Immature natural killer cell (primary cell): Measurements from ENCODE around the gene TSC2. TPM values are rescaled to one million over a fixed set of nuclear protein-coding genes. Genes with fewer than 3 reads are reported as not detected.
"Not testable (repeated sequence)": the region's sequence is repeated elsewhere in the genome, so short reads cannot be mapped to it uniquely, and the experiment has no call there.

Experiments used
- DNase-seq, 3 donors: peaks; one replicate each; pipeline ENCODE4 v3.0.0; 2022; ENCODE audit warnings: mixed read lengths in 1 of 3
- H3K27ac Mint-ChIP-seq, 6 donors: one replicate each; pipeline ENCODE4 v1.8.0; 2020; ENCODE audit warnings: mixed read lengths in 6 of 6, mild to moderate bottlenecking in 5 of 6, inconsistent platforms in 4 of 6, moderate library complexity in 3 of 6
- H3K27me3 Mint-ChIP-seq, 3 donors: one replicate each; pipeline ENCODE4 v1.8.0; 2020 to 2021; ENCODE audit warnings: low read depth in 3 of 3, mild to moderate bottlenecking in 3 of 3, mixed read lengths in 3 of 3, moderate library complexity in 3 of 3, inconsistent platforms in 1 of 3
- H3K36me3 Mint-ChIP-seq, 3 donors: one replicate each; pipeline ENCODE4 v1.8.0; 2020; ENCODE audit warnings: mixed read lengths in 3 of 3, inconsistent platforms in 2 of 3, mild to moderate bottlenecking in 2 of 3
- H3K4me1 Mint-ChIP-seq, 2 donors: one replicate each; pipeline ENCODE4 v1.8.0; 2020; ENCODE audit warnings: inconsistent platforms in 2 of 2, mild to moderate bottlenecking in 2 of 2, mixed read lengths in 2 of 2, moderate library complexity in 1 of 2
- H3K4me3 Mint-ChIP-seq, 5 donors: one replicate each; pipeline ENCODE4 v1.8.0; 2020; ENCODE audit warnings: mild to moderate bottlenecking in 5 of 5, mixed read lengths in 5 of 5, inconsistent platforms in 3 of 5, moderate library complexity in 3 of 5
- H3K9me3 Mint-ChIP-seq, 6 donors: one replicate each; pipeline ENCODE4 v1.8.0; 2020; ENCODE audit warnings: mild to moderate bottlenecking in 6 of 6, mixed read lengths in 6 of 6, inconsistent platforms in 4 of 6, moderate library complexity in 3 of 6
- polyA plus RNA-seq, 3 donors: library from polyadenylated mRNA; unstranded; fragments of 300-500 nt; fragmentation: Illumina TruSeq; gene quantifications; one replicate each; pipeline ENCODE4 v1.2.3, GENCODE V29; 2021

TSC2 gene
- polyA plus RNA-seq, 3 donors from 2014 or later, result 18.0 to 50.1 (median 29.1) TPM

DNA sequence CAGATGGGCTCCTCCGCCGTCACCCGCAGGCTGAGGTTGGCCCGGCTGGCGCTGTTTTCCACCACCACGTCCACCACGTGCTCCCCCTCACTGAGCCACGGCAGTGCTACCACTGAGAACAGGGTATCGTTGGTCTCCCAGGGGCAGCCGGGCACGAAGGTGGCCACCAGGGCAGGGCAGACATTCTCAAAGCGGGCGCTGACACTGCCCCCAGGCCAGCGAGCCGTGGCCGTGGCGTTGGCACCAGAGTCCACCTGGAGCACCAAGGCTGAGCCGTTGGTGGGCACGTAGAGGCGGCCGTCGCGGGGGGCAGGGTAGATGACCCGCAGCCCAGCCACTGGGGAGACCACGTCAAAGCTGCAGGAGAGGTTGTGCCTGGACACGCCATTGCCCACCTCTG lies 66.4 kb downstream of the TSC2 start:
- H3K4me3 Mint-ChIP-seq, H3K36me3 Mint-ChIP-seq, H3K27me3 Mint-ChIP-seq, DNase-seq, H3K9me3 Mint-ChIP-seq, H3K4me1 Mint-ChIP-seq, H3K27ac Mint-ChIP-seq: not testable (repeated sequence)

DNA sequence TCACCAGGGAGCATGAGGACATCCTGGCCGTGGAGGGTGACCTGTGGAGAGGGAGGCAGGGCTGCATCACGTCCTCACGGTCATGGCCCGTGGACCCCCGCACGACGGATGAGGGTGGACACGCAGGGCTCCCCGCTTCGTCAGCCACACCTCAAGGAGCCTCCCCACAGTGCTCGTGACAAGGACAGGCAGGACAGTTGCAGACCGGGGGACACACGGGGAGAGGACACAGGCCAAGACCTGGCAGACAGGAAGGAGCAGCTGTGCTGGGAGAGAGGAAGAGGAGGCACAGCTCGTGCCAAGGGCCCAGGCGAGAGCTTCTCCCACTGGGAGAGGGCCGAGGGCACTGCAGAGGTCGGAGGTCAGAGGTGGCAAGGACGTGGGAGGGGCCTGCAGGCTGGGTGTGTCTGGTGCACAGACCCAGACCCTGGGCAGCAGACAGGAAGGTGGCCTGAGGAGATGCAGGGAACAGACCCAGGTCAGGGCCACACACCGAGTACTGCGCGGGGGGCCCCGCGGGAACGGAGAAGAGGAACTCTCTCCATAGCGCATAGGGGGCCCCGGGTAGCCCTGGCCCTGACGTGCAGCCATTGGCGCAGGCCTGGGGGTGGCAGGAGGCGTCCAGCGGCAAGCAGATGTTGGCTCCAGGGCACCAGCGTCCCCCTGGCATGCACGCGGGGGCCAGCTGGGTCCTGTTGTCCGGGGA lies 67.3 kb downstream of the TSC2 start:
- H3K4me1 Mint-ChIP-seq, H3K27me3 Mint-ChIP-seq, DNase-seq, H3K9me3 Mint-ChIP-seq, H3K36me3 Mint-ChIP-seq, H3K27ac Mint-ChIP-seq, H3K4me3 Mint-ChIP-seq: not testable (repeated sequence)

DNA sequence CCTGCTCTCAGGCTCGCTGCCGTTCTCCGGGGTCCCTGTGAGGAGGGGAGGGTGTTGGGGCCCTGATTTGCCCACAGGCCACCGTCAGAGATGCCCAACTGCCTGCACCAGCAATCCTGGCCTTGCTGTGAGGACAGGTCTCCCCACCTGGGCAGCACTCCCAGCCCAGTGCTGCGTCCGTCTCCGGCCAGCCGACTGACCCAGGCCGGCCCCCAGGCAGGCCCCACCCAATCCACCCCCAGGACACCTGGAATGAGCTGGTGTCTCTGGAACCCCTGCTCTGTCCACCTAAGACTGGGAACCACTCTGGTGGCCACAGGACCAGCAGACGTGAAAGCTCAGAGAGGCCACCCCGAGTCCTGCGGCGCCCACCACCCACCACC lies 67.8 kb downstream of the TSC2 start:
- H3K27me3 Mint-ChIP-seq, result peaks cover 0 to 3% (median 2%) of the 10 kb centered on the region in 3 donors
- peaks cover 0 to 1% of the 10 kb centered on the region in 2 donors for H3K4me1 Mint-ChIP-seq
- H3K27ac Mint-ChIP-seq, result no peak overlapping the region
- no peaks in the 10 kb centered on the region for H3K9me3 Mint-ChIP-seq
- no peak overlapping the region for H3K4me3 Mint-ChIP-seq
- DNase-seq, result no peak
- H3K36me3 Mint-ChIP-seq, result no peaks in the 10 kb centered on the region

DNA sequence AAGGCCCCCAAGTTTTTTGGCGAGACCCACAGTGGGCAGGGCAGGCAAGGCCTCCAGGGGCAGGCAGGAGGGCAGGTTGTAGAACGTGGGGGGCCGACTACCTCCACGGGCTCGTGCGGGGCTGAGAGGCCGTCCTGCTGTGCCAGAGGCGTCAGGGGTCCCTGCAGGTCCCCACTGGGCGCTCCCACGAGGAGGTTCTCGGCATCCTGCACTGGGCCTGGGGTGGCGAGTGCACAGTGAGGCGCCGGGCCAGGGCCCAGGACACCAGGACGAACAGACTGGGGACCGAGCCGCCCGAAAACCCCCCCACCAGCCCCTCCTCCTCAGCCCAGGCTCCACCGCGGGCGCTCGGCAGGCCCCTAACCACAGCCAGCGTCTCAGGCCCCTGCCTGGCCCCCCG lies 68.6 kb downstream of the TSC2 start:
- not testable (repeated sequence) for H3K27me3 Mint-ChIP-seq, H3K27ac Mint-ChIP-seq, H3K9me3 Mint-ChIP-seq, DNase-seq, H3K36me3 Mint-ChIP-seq, H3K4me3 Mint-ChIP-seq, H3K4me1 Mint-ChIP-seq

DNA sequence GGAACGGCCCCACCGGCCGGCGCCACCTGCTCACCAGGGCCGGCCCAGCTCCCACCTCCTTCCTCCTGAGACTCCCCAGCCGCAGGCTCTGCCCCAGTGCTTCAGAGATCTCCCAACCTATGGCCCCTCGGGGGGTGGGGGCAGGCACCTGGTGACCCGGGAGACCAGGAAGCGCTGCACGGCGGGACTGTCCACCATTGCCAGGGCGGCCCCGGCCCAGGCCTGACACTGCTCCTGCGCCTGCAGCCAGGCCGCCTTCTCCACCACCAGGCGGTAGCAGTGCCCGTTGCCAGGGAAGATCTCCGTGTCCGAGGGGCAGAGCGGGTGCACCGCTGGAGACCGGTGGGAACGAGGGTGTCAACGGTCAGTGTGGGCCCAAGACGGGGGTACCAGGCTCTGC lies 69.6 kb downstream of the TSC2 start:
- not testable (repeated sequence) for H3K27ac Mint-ChIP-seq, H3K4me3 Mint-ChIP-seq, DNase-seq, H3K4me1 Mint-ChIP-seq, H3K36me3 Mint-ChIP-seq, H3K9me3 Mint-ChIP-seq, H3K27me3 Mint-ChIP-seq

DNA sequence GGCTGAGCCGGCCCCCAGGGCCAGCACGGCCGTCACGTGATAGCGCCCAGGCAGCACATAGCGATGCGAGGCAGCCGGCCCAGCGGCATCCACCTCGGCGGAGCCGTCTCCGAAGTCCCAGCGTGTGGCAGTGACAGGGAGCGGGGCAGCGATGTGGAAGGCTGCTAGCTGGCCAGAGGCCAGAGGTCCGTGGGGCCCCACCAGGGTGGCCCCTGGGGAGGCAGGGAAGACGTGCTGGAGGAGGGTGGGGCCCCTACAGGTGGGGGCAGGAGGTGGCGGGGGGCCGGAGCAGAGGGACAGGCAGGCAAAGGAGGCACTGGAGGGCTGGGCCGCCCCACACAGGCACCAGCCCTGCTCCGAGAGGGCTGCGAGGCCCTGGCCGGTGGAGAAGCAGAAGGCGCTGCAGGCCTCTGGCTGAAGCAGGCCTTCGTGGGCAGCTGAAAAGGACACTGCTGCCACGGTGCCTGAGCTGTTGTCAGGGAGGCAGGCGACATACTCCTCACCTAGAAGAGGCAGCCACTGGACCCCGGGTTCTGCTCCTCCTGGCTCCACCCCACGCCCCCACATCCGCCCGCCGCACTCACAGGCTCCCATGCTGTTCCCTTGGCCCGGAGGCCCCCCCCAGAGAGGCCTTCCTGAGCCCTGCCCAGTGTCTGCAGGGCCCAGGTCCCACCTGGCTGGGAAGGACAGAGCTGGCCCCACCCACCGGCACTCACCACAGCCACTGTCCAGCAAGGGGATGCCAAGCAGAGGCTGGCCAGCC lies 70.4 kb downstream of the TSC2 start:
- not testable (repeated sequence) for H3K27ac Mint-ChIP-seq, DNase-seq, H3K4me1 Mint-ChIP-seq, H3K36me3 Mint-ChIP-seq, H3K4me3 Mint-ChIP-seq, H3K27me3 Mint-ChIP-seq, H3K9me3 Mint-ChIP-seq

DNA sequence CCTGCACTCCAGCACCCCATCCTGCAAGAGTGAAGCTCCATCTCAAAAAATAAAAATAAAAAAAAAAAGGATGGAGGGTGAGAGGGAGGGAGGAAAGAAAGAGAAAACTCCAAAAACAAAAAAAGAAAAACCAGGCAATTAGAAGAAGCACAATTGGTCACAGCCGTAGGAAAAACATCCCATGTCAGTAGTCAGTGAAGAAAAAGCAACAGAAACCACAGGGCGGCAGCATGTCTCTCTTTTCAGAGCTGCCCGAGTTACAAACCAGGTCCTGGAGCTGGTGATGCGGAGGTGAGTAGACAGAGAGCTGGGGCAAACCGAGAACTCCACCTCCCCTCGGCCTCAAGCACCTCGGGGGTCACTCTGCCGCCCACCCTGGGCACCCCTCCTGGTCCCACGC lies 73.5 kb downstream of the TSC2 start:
- H3K4me1 Mint-ChIP-seq, H3K36me3 Mint-ChIP-seq, DNase-seq, H3K4me3 Mint-ChIP-seq, H3K27me3 Mint-ChIP-seq, H3K9me3 Mint-ChIP-seq: not testable (repeated sequence)
- peak overlapping the region in 1 of 6 donors; percentile 35 for H3K27ac Mint-ChIP-seq

DNA sequence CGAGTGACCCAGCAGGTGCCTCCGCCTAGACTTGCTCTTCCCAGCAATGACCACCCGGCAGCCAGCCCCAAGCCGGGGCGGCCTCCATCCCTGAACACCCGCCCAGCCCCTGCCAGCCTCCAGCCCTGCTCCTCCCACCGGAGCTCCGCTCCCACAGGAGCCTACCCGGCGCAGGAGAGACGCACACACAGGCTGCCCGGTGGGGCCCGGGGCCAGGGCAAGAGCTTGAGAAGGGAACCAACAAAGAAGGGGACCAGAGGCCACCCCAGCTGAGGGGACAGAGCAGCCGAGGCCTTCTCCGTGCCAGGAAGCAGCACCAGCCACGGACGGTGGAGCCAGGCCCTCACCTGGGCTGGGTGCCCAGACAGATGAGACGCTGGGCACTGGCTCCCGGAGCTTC lies 74.1 kb downstream of the TSC2 start:
- Mint-ChIP-seq H3K36me3 (no peaks in the 10 kb centered on the region), H3K4me1 (peaks cover 0 to 9% of the 10 kb centered on the region in 2 donors), H3K9me3 (no peaks in the 10 kb centered on the region), H3K27me3 (peaks cover 0 to 2% (median 0%) of the 10 kb centered on the region in 3 donors), H3K4me3 (no peak overlapping the region), H3K27ac (no peak overlapping the region)
- DNase-seq, result no peak

DNA sequence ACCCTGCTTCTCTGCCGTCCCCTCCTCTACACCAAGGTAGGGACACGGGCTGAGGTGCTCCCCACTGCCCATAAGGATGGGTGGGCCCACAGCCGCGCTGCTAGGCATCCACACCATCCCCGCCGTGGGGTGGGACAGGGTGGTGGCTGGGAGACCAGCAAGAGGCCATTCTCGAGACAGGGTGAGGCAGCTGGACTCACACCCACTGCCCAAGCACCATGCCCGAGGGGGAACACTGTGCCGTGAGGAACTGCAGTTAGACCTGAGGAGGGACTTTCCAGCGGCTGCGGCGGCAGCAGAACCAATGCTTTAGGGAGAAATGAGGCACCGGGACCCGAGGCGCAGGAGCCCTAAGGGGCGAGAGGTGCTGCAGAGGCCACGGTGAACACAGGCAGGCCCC lies 74.6 kb downstream of the TSC2 start:
- no peak overlapping the region for H3K27ac Mint-ChIP-seq

DNA sequence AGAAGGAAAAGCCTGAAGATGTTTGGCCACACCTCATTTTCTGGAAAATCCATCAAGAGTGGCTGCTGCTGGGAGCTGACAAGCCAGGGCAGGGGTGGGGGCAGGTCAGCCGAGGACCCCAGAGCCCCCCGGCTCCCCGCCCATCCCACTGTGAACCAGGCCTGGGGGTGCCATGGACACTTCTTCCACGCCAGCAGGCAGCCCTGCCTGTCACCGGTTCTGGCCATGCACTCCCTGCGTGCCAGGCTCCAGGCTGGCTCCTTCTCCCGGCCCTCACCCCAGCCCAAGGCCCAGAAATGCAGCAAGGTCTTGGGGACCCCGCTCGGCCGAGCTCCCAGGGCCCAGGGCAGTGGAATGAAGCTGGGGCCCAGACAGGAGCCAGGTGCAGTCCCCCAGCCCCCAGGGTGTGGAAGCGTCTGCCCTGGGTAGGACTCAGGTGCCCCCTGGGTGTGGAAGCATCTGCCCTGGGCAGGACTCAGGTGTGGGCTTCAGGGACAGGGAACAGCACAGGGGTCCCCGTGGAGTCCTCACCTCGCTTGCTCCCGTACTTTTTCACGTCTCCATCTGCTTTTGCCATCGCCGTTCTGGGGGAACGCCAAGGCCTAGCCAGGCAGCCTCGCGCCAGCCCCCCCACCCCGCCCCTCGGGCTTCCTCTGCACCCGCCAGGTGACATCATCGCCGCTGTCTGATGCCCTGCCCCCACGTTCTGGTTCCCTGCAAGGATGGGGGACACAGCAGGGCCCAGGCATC lies 75.3 kb downstream of the TSC2 start:
- H3K27ac Mint-ChIP-seq, H3K36me3 Mint-ChIP-seq, DNase-seq, H3K4me3 Mint-ChIP-seq, H3K27me3 Mint-ChIP-seq, H3K9me3 Mint-ChIP-seq: not testable (repeated sequence)
- H3K4me1 Mint-ChIP-seq, result peaks cover under 1 to 15% of the 10 kb centered on the region in 2 donors

More for the DNA sequence above, 74.6 kb downstream of the TSC2 start:
- H3K36me3 Mint-ChIP-seq, result no peaks in the 10 kb centered on the region
- peaks cover 0 to 2% (median 0%) of the 10 kb centered on the region in 3 donors for H3K27me3 Mint-ChIP-seq
- H3K4me3 Mint-ChIP-seq, result no peak overlapping the region
- H3K4me1 Mint-ChIP-seq, result peaks cover 0 to 14% of the 10 kb centered on the region in 2 donors
- no peak for DNase-seq
- no peaks in the 10 kb centered on the region for H3K9me3 Mint-ChIP-seq

DNA sequence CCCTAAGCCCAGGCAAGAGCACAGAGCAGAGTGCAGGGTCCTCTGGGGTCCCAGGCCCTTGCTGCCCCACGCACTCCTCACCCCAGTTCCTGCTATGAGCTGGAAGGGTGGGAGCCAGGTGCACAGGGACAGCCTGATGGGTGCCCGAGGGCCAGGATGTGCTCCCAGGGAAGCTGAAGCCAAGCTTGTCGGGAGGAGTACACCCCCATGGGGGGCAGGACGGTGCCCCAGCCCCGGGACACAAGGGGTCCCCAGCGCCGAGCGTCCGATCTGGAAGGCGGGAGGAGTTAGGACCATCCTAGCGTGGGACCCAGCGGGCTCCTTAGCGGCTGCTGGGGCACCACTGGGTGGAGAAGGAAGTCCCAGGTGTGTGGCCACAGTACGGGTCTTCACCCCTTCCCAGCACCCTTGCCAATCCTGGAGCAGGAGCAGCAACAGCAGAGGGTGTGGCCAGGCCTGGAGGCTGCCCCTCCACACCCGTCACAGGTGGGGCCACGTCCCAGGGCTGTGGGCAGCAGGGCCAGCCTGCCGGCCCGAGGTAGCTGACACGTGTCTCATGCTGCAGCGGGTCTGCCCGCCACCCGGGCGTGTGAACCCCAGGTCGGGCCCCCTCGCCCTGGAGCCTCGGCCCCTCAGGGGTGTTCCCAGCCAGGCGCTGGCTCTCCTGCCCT lies 76.1 kb downstream of the TSC2 start:
- not testable (repeated sequence) for H3K4me3 Mint-ChIP-seq, H3K9me3 Mint-ChIP-seq, H3K36me3 Mint-ChIP-seq, DNase-seq, H3K27ac Mint-ChIP-seq, H3K27me3 Mint-ChIP-seq
- peaks cover 6 to 21% of the 10 kb centered on the region in 2 donors for H3K4me1 Mint-ChIP-seq

DNA sequence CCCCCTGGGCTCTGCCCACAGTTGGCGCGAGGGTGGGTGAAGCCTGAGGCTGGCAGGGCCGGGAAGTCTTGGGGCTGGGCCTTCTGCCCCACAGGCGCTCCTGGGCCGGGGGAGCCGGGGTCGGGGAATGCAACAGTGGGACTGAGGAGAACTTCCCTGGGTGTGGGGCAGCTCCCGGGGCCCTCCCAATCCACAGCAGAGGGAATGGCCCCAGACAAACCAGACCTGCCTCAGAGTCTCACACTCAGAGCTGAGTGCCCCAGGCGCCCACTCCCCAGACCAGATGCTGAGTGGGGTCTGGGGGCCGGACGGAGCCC lies 76.5 kb downstream of the TSC2 start:
- not testable (repeated sequence) for H3K4me3 Mint-ChIP-seq, H3K27me3 Mint-ChIP-seq, H3K36me3 Mint-ChIP-seq, DNase-seq, H3K27ac Mint-ChIP-seq, H3K9me3 Mint-ChIP-seq
- peaks cover 6 to 22% of the 10 kb centered on the region in 2 donors for H3K4me1 Mint-ChIP-seq

DNA sequence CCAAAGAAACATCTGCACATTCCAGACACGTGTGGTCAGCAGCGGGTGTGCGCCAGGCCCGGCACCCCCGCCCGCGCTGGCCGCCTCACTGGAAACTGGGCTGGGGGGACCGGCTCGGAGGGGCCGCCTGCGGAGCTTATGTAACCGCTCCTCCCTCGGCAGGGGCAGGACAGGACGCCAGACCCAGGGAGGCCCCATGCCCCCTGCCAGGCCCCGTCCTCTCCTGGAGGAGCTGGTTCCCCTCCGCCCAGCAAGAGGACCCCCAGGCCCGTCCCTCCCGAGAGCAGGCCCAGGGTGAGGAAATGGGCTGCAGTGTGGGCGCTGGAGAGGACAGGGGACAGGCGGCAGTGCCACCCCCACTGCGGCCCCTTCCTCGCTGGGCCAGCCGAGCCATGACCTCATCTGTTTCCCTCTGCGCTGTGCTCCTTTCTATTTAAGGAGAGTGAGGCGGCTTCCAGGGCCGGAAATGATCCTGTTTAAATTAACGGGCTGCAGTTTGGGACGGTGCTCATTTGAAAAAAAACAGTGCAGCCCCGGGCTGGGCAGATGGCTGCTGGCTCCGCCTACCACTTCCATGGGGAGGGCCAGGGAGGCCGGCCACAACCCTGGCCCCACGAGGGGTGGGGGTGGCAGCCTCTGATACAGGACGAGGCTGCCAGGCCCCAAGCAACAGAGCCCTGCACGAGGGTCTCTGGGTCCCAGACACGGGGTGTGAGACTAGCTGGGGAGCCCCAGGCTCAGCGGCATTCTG lies 77.1 kb downstream of the TSC2 start:
- Mint-ChIP-seq H3K27ac (peak overlapping the region in 1 of 6 donors; percentile 28), H3K4me1 (peaks cover 6 to 22% of the 10 kb centered on the region in 2 donors)
- DNase-seq, H3K9me3 Mint-ChIP-seq, H3K4me3 Mint-ChIP-seq, H3K36me3 Mint-ChIP-seq, H3K27me3 Mint-ChIP-seq: not testable (repeated sequence)
